Uterus (tissue), 4 donors: Measurements from ENCODE around the gene POU3F1. TPM values are rescaled to one million over a fixed set of nuclear protein-coding genes. Genes with fewer than 3 reads are reported as not detected.
A peak's percentile ranks its signal among the peaks of the same experiment; 100 is the strongest.

Experiments
- DNase-seq, 2 donors: peaks; one replicate each; pipeline ENCODE4 v3.0.0-alpha.2; 2019 to 2020
- H3K27ac ChIP-seq, 2 donors: fragments of 200-600 bp; sonication (generic); 1 replicate in 1 of 2; 2 replicates in 1 of 2; pipeline ENCODE4 v1.5.1; 2016 to 2018
- H3K27me3 ChIP-seq, 2 donors: fragments of 200-600 bp; sonication (generic); one replicate each; pipeline ENCODE4 v1.5.1; 2018 to 2019; ENCODE audit warnings: control low read depth in 1 of 2
- H3K36me3 ChIP-seq, 2 donors: fragments of 200-600 bp; sonication (generic); one replicate each; pipeline ENCODE4 v1.5.1; 2019; ENCODE audit warnings: control low read depth in 1 of 2
- H3K4me1 ChIP-seq, 2 donors: fragments of 200-600 bp; sonication (generic); one replicate each; pipeline ENCODE4 v1.5.1; 2018 to 2019; ENCODE audit warnings: control low read depth in 1 of 2
- H3K4me3 ChIP-seq, 2 donors: fragments of 200-600 bp; sonication (generic); 1 replicate in 1 of 2; 2 replicates in 1 of 2; pipeline ENCODE4 v1.5.1; 2018 to 2019; ENCODE audit warnings: mild to moderate bottlenecking in 1 of 2
- H3K9me3 ChIP-seq, 2 donors: fragments of 200-600 bp; sonication (generic); one replicate each; pipeline ENCODE4 v1.5.1; 2019; ENCODE audit warnings: control low read depth in 1 of 2
- POLR2A ChIP-seq, 2 donors: fragments of 450-650 bp; IDR thresholded peaks; one replicate each; pipeline ENCODE4 v1.6.1; 2016; ENCODE audit warnings: antibody characterized with exemption in 2 of 2, mild to moderate bottlenecking in 1 of 2, moderate library complexity in 1 of 2
- intact Hi-C: fragments of 100-400 bp; cut with DNase I; formaldehyde crosslinking; loops from one replicate; pipeline ENCODE4 v1.15.1; 2023; ENCODE audit warnings: low total_unique reads
- total RNA-seq, 4 donors: library from RNA; depleted of rRNA in 3 of 4; stranded (reverse); fragments of >200 nt in 3 of 4; gene quantifications; one replicate each; pipeline versions ENCODE4 v1.1.0 to v1.2.4, GENCODE V29; 2014 to 2023
- TF ChIP-seq, protein P1 (sequence below), 4 experiments: fragments of 200-600 bp in 2 of 4; fragments of 450-650 bp in 2 of 4; sonication (generic) in 2 of 4; IDR thresholded peaks; one replicate each; pipeline ENCODE4 v1.5.1; 2016 to 2019; ENCODE audit warnings: antibody characterized with exemption in 4 of 4, mild to moderate bottlenecking in 2 of 4, moderate library complexity in 1 of 4
- donor health status: DM: yes; HTN: yes; CAD: no.

POU3F1 gene
- total RNA-seq, 4 donors from 2014 or later = not detected

DNA sequence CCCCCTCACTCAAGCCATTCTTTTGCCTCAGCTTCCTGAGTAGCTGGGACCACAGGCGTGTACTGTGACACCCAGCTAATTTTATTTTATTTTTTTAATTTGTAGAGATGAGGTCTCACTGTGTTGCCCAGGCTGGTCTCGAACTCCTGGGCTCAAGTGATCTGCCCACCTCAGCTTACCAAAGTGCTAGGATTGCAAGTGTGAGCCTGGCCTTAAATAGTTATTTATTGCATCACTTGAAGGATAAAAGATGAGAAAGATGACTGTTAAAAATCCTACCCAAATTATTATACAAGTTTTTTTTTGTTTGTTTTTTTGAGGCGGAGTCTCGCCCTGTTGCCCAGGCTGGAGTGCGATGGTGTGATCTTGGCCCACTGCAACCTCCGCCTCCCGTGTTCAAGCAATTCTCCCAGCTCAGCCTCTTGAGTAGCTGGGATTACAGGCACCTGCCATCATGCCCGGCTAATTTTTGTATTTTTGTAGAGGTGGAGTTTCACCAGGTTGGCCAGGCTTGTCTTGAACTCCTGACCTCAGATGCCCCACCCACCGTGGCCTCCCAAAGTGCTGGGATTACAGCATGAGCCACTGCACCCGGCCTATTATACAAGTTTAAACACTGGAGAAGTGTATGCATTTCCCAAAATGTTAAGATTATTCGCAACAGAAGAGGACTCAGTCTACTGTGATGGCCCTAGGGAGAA lies 31.7 kb downstream of the POU3F1 start:
- no peak overlapping the region for H3K4me3 ChIP-seq
- H3K4me1 ChIP-seq = peaks cover 10 to 12% of the 10 kb centered on the region in 2 donors
- H3K27ac ChIP-seq = no peak overlapping the region
- no peaks in the 10 kb centered on the region for H3K9me3 ChIP-seq
- intact Hi-C loops = no loop called here
- H3K27me3 ChIP-seq = no peaks in the 10 kb centered on the region
- no peaks in the 10 kb centered on the region for H3K36me3 ChIP-seq
- DNase-seq = no peak
- TF ChIP-seq POLR2A (IDR thresholded peaks at IDR 0.05) = no peak
- TF ChIP-seq, protein P1, sequence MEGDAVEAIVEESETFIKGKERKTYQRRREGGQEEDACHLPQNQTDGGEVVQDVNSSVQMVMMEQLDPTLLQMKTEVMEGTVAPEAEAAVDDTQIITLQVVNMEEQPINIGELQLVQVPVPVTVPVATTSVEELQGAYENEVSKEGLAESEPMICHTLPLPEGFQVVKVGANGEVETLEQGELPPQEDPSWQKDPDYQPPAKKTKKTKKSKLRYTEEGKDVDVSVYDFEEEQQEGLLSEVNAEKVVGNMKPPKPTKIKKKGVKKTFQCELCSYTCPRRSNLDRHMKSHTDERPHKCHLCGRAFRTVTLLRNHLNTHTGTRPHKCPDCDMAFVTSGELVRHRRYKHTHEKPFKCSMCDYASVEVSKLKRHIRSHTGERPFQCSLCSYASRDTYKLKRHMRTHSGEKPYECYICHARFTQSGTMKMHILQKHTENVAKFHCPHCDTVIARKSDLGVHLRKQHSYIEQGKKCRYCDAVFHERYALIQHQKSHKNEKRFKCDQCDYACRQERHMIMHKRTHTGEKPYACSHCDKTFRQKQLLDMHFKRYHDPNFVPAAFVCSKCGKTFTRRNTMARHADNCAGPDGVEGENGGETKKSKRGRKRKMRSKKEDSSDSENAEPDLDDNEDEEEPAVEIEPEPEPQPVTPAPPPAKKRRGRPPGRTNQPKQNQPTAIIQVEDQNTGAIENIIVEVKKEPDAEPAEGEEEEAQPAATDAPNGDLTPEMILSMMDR (IDR thresholded peaks at IDR 0.05) = no peak

DNA sequence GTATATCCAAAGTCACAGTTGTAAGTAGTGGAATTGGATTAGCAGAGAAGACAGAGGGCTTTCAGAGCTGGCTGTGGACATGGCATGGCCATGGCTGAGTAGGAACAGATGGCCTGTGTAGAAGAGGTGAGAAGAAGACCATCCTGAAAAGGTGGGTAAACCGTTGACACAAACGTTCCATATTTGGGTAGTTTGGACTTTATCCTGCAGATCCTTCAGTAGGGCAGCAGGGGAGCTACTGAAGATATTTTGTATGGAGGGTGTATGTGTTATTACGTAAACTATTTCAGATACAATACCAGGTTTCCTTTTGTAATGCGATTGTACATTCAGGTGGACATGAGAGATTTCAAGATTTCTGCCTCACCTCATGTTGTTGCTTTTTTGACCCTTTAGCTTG lies 32.4 kb downstream of the POU3F1 start:
- Histone ChIP-seq H3K27me3 (no peaks in the 10 kb centered on the region), H3K27ac (no peak overlapping the region), H3K4me1 (peaks cover 10 to 12% of the 10 kb centered on the region in 2 donors), H3K9me3 (no peaks in the 10 kb centered on the region), H3K36me3 (no peaks in the 10 kb centered on the region), H3K4me3 (no peak overlapping the region)
- DNase-seq = no peak
- intact Hi-C loops = no loop called here
- no peak for TF ChIP-seq POLR2A (IDR thresholded peaks at IDR 0.05)
- TF ChIP-seq, protein P1 (IDR thresholded peaks at IDR 0.05) = no peak

DNA sequence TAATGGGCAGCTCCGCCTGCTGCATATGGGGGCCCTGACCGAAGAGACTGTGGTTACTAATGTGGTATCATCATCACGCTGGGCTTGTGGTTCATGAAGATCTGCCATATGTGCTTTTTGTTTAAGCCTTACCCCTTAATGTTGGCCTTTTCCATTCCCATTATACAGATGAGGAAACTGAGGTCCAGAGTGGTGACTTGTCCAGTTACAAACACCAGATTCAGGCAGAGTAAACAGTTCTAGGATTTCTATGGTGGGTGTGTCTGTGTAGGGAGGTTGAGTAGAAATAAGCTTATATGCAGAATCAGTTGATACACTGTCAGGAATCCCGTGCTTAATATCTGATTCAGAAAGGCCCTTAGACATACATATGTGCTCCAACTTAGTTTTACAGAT lies 33.4 kb downstream of the POU3F1 start:
- H3K4me3 ChIP-seq = peak overlapping the region; percentile 66 to 85
- H3K9me3 ChIP-seq = no peaks in the 10 kb centered on the region
- peaks cover 10 to 12% of the 10 kb centered on the region in 2 donors for H3K4me1 ChIP-seq
- H3K27me3 ChIP-seq = no peaks in the 10 kb centered on the region
- TF ChIP-seq, protein P1 (IDR thresholded peaks at IDR 0.05) = no peak
- TF ChIP-seq POLR2A (IDR thresholded peaks at IDR 0.05) = no peak
- no peaks in the 10 kb centered on the region for H3K36me3 ChIP-seq
- H3K27ac ChIP-seq = peak overlapping the region; percentile 89 to 91
- no peak for DNase-seq
- intact Hi-C loops = no loop called here

DNA sequence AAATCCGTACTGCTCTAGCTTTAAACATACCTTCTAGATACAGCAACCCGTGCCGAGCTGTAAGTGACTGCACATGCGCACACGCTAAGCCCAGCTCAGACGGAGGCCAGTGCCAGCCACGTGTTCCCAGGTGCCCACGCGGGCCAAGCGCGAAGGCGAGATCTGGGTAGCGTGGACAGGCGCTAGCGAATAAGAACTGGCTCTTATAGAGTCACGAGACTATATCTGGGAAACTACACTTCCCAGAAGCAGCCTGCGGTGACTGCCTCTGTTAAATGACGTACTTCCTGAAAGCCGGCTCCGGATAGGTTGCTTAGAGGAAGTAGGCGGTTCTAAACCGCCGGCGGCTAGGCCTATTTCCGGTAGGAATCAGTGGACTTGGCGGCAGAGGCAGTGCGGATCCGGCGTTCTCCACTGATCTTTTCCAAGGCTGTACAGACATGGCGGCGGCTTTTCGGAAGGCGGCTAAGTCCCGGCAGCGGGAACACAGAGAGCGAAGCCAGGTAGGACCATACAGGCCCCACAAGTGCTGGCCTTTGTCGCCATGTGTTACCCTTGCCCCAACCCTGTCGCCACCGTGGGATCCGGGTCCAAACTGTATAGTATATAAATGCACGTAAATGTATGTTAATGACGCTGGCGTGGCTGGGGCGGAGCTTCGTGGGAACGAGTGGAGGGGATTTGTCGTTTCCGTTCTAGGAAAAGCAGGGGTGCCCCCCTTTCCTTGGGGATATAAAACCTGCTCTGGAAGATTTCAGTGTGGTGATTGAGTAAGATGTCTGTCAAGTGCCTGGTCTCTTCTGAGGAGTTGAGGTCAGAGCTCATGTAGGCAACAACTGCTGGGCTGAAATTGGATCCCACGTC lies 34.0 kb downstream of the POU3F1 start, which contains the start of gene UTP11:
UTP11 (plus strand) TSS at position 372 of the 864 bp plus-strand sequence; CDS start at position 441, 69 bp downstream.
- no peaks in the 10 kb centered on the region for H3K9me3 ChIP-seq
- H3K27me3 ChIP-seq = no peaks in the 10 kb centered on the region
- H3K4me3 ChIP-seq = peak within 1 kb of the TSS; percentile 66 to 85
- H3K4me1 ChIP-seq = peaks cover 10 to 12% of the 10 kb centered on the region in 2 donors
- no peaks in the 10 kb centered on the region for H3K36me3 ChIP-seq
- TF ChIP-seq POLR2A (IDR thresholded peaks at IDR 0.05) = peak; percentile 71 to 94
- TF ChIP-seq, protein P1 (IDR thresholded peaks at IDR 0.05) = peak in 1 of 4 experiments; percentile 5
- intact Hi-C loops = no loop called here
- H3K27ac ChIP-seq = peak within 1 kb of the TSS; percentile 89 to 91
- DNase-seq = peak; percentile 93 to 96

DNA sequence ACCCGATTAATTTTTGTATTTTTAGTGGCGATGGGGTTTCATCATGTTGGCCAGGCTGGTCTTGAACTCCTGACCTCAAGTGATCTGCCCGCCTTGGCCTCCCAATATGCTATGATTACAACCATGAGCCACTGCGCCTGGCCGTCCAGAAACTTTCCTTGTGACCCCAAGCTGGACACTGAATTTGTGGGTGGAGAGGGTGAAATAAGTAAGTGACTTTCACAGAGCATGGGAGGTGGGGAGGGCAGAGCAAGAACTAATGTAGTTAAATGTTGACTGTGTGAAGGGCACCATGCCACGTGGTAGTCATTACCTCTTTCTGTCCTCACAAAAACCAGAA lies 36.8 kb downstream of the POU3F1 start:
- Histone ChIP-seq H3K4me3 (no peak overlapping the region), H3K4me1 (peaks cover 10 to 12% of the 10 kb centered on the region in 2 donors), H3K27ac (no peak overlapping the region), H3K27me3 (no peaks in the 10 kb centered on the region), H3K9me3 (no peaks in the 10 kb centered on the region), H3K36me3 (no peaks in the 10 kb centered on the region)
- intact Hi-C loops = no loop called here
- DNase-seq = no peak
- TF ChIP-seq, protein P1 (IDR thresholded peaks at IDR 0.05) = no peak
- no peak for TF ChIP-seq POLR2A (IDR thresholded peaks at IDR 0.05)
